ENCODE data around the gene NREP. TPM values are rescaled to one million over a fixed set of nuclear protein-coding genes. Genes with fewer than 3 reads are reported as not detected.

The NREP gene
- total RNA-seq, 1 donor from 2014 or later: 874 TPM

DNA sequence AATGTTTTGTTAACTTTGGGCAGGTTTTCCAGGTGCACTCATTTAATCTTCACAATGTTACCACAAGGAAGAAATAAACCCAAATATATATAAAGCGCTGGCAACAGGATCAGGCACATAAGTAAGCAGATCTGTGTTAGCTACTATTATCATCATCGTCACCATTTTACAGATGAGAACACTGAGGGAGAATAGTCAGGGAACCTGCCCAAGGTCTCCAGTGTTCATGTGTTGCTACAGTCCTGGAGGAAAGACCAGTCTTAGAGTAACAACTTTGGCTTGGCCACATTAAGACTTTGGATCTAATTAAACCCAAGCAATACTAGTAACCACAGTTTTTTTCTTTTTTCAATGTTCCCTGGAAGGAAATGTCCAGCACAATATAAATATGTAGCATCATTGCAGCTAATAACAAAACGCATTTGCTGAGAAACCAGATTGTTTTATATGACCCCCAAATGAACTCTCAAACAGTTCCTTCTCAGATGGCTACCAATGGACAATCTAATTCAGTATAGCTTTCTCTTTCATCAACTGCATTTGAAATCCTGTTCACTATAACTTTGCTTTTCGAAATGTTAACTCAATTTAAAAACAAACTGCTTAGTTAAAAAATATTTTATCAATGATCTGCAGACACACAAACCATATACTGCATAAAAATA lies 11.8 kb downstream of the NREP start:
- H3K9me3 Mint-ChIP-seq (ENCODE audit: unreplicated experiment): no peaks in the 10 kb centered on the region
- peak overlapping the region; percentile 39 for H3K4me3 Mint-ChIP-seq (ENCODE audit: unreplicated experiment)
- H3K4me1 Mint-ChIP-seq (ENCODE audit: unreplicated experiment): peaks cover 98% of the 10 kb centered on the region
- no peak for DNase-seq (ENCODE audit: extremely low spot score, unreplicated experiment)
- peak overlapping the region; percentile 92 for H3K27ac Mint-ChIP-seq (ENCODE audit: unreplicated experiment)
- TF ChIP-seq, protein P1, sequence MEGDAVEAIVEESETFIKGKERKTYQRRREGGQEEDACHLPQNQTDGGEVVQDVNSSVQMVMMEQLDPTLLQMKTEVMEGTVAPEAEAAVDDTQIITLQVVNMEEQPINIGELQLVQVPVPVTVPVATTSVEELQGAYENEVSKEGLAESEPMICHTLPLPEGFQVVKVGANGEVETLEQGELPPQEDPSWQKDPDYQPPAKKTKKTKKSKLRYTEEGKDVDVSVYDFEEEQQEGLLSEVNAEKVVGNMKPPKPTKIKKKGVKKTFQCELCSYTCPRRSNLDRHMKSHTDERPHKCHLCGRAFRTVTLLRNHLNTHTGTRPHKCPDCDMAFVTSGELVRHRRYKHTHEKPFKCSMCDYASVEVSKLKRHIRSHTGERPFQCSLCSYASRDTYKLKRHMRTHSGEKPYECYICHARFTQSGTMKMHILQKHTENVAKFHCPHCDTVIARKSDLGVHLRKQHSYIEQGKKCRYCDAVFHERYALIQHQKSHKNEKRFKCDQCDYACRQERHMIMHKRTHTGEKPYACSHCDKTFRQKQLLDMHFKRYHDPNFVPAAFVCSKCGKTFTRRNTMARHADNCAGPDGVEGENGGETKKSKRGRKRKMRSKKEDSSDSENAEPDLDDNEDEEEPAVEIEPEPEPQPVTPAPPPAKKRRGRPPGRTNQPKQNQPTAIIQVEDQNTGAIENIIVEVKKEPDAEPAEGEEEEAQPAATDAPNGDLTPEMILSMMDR (IDR thresholded peaks at IDR 0.05): no peak
- peaks cover 31% of the 10 kb centered on the region for H3K36me3 Mint-ChIP-seq (ENCODE audit: unreplicated experiment)
- no peaks in the 10 kb centered on the region for H3K27me3 Mint-ChIP-seq (ENCODE audit: unreplicated experiment)

DNA sequence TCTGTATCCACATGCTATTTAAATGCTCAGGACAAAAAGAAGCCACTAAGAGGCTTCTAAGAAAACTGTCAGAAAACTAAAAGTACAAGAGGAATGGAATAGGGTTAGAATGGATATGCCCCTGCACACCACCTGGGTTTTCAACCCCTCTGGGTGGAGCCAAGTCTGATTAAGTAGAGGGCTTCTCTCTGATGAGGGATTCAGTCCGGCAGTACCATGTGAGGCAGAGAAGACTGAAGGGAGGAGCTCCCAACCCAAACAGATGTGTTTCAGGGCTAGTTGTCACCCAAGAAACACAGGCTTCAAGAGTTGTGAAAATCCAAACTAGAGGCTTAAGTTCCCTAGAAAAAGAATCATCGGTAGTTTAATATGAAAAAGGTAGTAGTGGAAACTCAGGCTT lies 12.5 kb downstream of the NREP start:
- H3K9me3 Mint-ChIP-seq (ENCODE audit: unreplicated experiment): no peaks in the 10 kb centered on the region
- no peak for DNase-seq (ENCODE audit: extremely low spot score, unreplicated experiment)
- H3K36me3 Mint-ChIP-seq (ENCODE audit: unreplicated experiment): peaks cover 25% of the 10 kb centered on the region
- peak overlapping the region; percentile 39 for H3K4me3 Mint-ChIP-seq (ENCODE audit: unreplicated experiment)
- no peaks in the 10 kb centered on the region for H3K27me3 Mint-ChIP-seq (ENCODE audit: unreplicated experiment)
- TF ChIP-seq, protein P1 (IDR thresholded peaks at IDR 0.05): no peak
- H3K4me1 Mint-ChIP-seq (ENCODE audit: unreplicated experiment): peaks cover 95% of the 10 kb centered on the region
- H3K27ac Mint-ChIP-seq (ENCODE audit: unreplicated experiment): peak overlapping the region; percentile 92

DNA sequence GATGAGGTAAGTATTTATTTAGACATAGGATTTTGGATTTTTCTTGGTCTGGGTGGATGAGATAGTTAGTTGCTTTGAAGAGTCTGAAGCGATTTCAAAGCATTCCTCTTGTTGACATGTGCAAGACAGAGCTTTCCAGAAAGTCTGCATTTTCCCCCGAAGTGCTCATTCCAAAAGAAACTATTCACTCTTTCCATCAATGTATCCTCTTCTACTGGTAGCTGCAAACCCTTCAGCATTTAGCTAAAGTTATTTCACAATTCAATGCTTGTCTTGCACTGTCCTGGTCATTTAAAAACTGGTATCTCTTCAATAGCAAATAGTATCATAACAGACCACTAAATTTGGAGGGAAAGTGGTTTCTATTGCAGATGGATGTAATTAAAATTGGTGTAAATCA lies 13.0 kb downstream of the NREP start:
- TF ChIP-seq, protein P1 (IDR thresholded peaks at IDR 0.05): no peak
- peak overlapping the region; percentile 92 for H3K27ac Mint-ChIP-seq (ENCODE audit: unreplicated experiment)
- DNase-seq (ENCODE audit: extremely low spot score, unreplicated experiment): no peak
- peaks cover 21% of the 10 kb centered on the region for H3K36me3 Mint-ChIP-seq (ENCODE audit: unreplicated experiment)
- no peaks in the 10 kb centered on the region for H3K27me3 Mint-ChIP-seq (ENCODE audit: unreplicated experiment)
- H3K4me1 Mint-ChIP-seq (ENCODE audit: unreplicated experiment): peaks cover 95% of the 10 kb centered on the region
- H3K4me3 Mint-ChIP-seq (ENCODE audit: unreplicated experiment): peak overlapping the region; percentile 40
- H3K9me3 Mint-ChIP-seq (ENCODE audit: unreplicated experiment): no peaks in the 10 kb centered on the region

DNA sequence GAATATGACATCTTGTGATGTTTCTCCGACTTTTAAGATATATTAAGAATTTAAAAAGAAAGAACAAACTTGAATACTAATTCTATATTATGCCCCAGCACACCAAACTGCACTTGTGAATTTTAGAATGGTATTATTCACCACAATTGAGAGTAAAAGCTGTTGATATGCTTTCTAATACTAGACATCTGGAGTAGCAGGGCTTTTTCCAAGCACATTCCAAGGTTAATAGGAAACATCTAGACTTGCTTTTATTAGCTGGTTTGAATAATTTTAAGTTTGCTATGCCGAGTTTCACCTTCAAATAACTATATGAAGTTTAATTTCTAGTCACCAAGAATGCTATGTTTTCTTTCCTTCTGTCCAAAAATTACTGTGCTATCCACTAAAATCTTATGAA lies 13.5 kb downstream of the NREP start:
- no peaks in the 10 kb centered on the region for H3K27me3 Mint-ChIP-seq (ENCODE audit: unreplicated experiment)
- peaks cover 95% of the 10 kb centered on the region for H3K4me1 Mint-ChIP-seq (ENCODE audit: unreplicated experiment)
- DNase-seq (ENCODE audit: extremely low spot score, unreplicated experiment): no peak
- peak overlapping the region; percentile 40 for H3K4me3 Mint-ChIP-seq (ENCODE audit: unreplicated experiment)
- H3K27ac Mint-ChIP-seq (ENCODE audit: unreplicated experiment): peak overlapping the region; percentile 92
- H3K9me3 Mint-ChIP-seq (ENCODE audit: unreplicated experiment): no peaks in the 10 kb centered on the region
- H3K36me3 Mint-ChIP-seq (ENCODE audit: unreplicated experiment): peaks cover 19% of the 10 kb centered on the region
- TF ChIP-seq, protein P1 (IDR thresholded peaks at IDR 0.05): no peak

DNA sequence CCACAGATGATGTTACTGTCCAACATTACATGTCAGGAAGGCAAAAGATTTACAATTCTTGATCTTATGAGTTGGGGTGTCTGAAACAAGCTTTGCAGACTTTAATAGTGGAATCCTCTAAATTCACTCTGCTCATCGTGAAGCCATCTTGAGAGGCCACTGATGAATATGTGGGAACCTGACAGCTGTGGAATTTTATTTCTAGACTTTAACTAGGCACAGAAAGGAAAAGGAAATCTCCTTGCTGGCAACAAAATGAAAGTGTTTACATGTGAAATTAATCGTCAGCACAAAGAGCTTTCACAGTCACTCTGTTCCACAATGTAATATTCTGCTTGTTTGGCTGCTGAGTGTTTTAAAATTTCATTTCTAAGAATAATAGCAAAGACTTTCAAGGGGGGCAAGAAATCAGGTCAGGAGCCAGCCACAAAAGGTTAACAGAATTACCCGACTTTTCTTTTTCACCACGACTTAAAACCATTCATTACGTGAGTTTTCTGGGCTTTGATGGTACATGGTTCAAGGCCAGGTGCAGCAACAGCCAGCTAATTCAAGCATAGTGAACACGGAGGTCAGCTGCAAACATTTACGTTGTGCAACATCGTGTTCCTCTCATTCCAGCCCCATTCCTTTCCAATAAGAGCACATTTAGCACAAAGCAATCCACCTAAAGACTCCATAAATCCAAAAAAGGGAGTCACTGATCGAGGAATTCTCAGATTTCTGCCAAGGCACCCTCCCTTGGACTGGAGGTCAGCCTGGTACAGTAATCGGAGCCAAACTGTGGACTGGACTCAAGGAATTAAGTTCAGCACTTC lies 14.6 kb downstream of the NREP start:
- Mint-ChIP-seq H3K4me3 (ENCODE audit: unreplicated experiment) (peak overlapping the region; percentile 65), H3K27ac (ENCODE audit: unreplicated experiment) (peak overlapping the region; percentile 92), H3K9me3 (ENCODE audit: unreplicated experiment) (no peaks in the 10 kb centered on the region), H3K27me3 (ENCODE audit: unreplicated experiment) (no peaks in the 10 kb centered on the region), H3K36me3 (ENCODE audit: unreplicated experiment) (peaks cover 16% of the 10 kb centered on the region), H3K4me1 (ENCODE audit: unreplicated experiment) (peaks cover 95% of the 10 kb centered on the region)
- TF ChIP-seq, protein P1 (IDR thresholded peaks at IDR 0.05): no peak
- DNase-seq (ENCODE audit: extremely low spot score, unreplicated experiment): no peak
